ENCODE measurements around the gene TGM2.
A peak's percentile ranks its signal among the peaks of the same experiment; 100 is the strongest.

DNA sequence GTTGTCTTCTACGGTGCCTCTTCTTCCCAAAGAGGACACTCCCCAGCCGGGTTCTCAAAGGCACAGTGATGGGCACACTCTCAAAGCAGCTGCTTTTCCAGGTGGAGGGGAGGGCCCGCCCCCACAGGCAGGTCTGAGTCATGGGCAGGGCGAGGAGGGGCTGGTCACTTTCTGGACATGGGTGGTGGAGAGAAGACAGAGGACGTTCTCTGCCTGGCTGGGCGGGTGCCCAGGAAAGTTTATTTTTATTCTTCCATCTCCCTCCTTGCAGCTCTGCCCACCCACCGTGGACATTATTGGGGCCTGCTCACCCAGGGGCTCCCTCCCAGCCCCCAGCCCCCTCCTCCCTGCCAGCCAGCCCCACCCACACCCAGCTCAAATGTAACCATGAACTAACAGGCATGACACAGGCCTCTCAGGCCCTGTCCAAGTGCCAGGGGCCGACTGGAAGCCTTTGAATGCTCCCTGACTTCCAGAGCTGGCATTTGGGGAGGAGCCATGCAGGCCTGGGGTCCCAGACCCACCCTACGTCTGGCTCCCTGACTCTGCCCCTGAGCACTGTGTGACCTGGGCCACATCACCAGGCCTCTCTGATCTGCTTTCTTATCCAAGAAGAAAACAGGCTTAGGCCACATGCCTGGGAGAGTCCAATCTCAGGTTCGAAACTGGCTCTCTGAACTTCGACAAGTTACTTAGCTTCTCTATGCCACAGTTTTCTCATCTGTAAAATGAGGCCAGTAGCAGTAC, 8.0 kb downstream of the TGM2 start:
- TF ChIP-seq, protein P1, sequence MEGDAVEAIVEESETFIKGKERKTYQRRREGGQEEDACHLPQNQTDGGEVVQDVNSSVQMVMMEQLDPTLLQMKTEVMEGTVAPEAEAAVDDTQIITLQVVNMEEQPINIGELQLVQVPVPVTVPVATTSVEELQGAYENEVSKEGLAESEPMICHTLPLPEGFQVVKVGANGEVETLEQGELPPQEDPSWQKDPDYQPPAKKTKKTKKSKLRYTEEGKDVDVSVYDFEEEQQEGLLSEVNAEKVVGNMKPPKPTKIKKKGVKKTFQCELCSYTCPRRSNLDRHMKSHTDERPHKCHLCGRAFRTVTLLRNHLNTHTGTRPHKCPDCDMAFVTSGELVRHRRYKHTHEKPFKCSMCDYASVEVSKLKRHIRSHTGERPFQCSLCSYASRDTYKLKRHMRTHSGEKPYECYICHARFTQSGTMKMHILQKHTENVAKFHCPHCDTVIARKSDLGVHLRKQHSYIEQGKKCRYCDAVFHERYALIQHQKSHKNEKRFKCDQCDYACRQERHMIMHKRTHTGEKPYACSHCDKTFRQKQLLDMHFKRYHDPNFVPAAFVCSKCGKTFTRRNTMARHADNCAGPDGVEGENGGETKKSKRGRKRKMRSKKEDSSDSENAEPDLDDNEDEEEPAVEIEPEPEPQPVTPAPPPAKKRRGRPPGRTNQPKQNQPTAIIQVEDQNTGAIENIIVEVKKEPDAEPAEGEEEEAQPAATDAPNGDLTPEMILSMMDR (IDR thresholded peaks at IDR 0.05; ENCODE audit: extremely low read depth in 1 of 2, insufficient read depth in 1 of 2, low read depth in 1 of 2, low read length in 2 of 2): no peak
- TF ChIP-seq EZH2 (IDR thresholded peaks at IDR 0.05; ENCODE audit: borderline replicate concordance, low read depth, low read length, severe bottlenecking) (no peak), POLR2A (IDR thresholded peaks at IDR 0.05; ENCODE audit: low read depth, low read length) (no peak), POLR2AphosphoS5 (IDR thresholded peaks at IDR 0.05; ENCODE audit: insufficient read depth, low read depth, low read length) (no peak), JUN (IDR thresholded peaks at IDR 0.05; ENCODE audit: borderline replicate concordance, insufficient read depth, insufficient read length, low read depth) (no peak), GATA2 (IDR thresholded peaks at IDR 0.05; ENCODE audit: insufficient read depth, insufficient read length, low read depth, low read length) (no peak), FOS (IDR thresholded peaks at IDR 0.05; ENCODE audit: borderline replicate concordance, insufficient read depth, low read length) (peak; percentile 23), MYC (IDR thresholded peaks at IDR 0.05; ENCODE audit: low read depth, low read length) (no peak)
- TF ChIP-seq, protein P2, sequence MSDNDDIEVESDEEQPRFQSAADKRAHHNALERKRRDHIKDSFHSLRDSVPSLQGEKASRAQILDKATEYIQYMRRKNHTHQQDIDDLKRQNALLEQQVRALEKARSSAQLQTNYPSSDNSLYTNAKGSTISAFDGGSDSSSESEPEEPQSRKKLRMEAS (IDR thresholded peaks at IDR 0.05; ENCODE audit: insufficient read depth, insufficient read length): no peak
